ENCODE measurements around the gene MYL5.
"Not testable (repeated sequence)": the region's sequence is repeated elsewhere in the genome, so short reads cannot be mapped to it uniquely, and the experiment has no call there.

The MYL5 gene

DNA sequence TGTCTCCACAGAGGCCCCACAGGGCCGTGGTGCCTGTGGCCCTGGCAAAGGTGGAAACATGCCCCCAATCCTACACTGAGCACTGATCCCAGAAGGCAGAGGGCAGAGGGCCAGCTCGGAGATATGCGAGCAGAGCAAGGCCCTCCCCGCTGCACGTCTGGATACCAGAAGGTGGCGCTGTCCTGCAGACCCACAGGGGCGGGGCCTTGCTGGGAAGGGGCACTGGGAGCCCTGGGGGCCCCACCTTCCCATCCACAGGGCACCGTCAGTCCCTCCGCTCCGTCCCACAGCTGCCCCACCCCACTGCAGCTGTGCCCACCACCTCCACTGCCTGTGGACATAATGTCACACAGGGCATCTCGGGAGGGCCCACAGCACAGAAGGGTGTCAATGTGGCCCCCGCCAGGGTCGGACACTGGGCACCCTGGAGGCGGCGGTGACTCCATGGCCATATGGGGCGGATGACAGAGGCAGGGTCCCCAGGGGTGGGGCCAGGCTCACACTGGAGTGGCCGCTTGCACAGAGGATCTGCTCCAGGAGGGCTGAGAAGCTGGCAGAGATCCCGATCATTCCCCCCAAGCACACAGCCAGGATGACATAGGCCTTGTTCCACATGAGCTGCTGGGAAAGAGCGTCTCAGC is 9.8 kb downstream of the MYL5 start:
- no peak for DNase-seq (ENCODE audit: low read depth in 4 of 4, low spot score in 1 of 4)

- no peak for DNase-seq (ENCODE audit: low read depth in 4 of 4, low spot score in 1 of 4)
Measured at GRCh38 chr4:684623-685327, 10.4 kb downstream of the MYL5 start.

DNA sequence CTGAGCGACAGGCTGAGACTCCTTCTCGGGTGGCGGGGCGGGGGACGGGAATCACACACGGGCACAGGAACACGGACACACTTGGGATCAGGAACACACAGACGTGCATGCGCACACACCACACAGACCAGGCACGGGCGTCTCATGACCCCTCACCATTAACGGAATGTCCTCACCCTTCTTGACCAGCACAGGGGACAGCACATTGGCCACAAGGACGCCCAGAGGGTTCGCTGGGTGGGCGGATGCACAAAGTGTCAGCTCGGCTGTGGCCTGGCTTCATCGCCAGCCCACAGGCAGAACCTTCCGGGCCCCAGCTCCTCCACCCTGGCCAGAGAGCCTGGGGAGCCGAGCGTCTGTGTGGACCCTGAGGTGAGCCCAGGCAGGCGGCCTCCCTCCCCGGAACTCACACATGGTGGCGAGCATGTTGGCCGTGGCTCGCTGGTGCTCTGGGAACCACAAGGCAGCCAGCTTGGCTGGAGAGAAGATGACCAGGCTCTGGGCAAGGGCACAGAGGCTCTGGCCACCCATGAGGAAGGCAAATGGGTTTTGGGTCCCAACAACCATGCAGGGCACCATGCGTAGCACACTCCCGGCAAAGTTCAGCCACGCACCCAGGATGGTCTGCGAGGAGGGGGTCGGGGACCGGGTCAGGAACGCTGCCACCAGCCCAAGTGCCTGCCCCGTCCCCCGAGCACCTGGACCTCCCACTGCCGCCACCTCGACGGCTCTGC is 11.5 kb downstream of the MYL5 start:
- no peak for DNase-seq (ENCODE audit: low read depth in 4 of 4, low spot score in 1 of 4)

DNA sequence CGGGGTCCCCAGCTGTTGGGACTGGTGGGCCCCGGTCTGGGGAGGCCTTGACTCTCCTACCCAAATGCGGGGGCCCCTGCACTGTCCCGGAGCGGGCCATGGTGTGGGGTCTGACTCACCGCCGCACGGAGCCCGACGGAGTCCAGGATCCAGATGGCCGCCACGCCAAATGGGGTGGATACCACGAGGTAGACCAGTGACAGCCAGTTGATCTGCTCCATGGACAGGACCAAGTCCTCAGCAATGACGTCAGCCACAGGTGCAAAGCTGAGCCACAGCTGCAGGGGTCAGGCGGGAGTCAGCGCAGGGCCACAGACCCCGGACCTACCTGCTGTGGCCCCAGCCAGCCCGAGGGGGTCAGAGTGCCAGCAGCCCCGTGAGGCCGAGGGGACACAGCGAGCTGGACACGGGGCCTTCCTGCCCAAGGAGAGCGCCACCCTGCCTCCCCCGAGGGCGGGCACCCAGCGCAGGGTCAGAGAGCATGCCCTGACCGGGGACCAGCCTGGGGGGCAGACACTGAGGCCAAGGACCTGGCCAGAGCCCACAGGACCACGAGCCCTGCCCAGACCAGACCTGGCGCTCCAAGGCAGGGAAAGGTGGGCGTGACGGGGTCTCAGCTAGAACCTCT is 12.2 kb downstream of the MYL5 start:
- DNase-seq (ENCODE audit: low read depth in 4 of 4, low spot score in 1 of 4) = no peak

GRCh38 chr4:687048-687970 is 13.0 kb downstream of the MYL5 start:
- DNase-seq (ENCODE audit: low read depth in 4 of 4, low spot score in 1 of 4) = no peak

GRCh38 chr4:687971-688853 is 13.9 kb downstream of the MYL5 start:
- DNase-seq (ENCODE audit: low read depth in 4 of 4, low spot score in 1 of 4) = no peak

DNA sequence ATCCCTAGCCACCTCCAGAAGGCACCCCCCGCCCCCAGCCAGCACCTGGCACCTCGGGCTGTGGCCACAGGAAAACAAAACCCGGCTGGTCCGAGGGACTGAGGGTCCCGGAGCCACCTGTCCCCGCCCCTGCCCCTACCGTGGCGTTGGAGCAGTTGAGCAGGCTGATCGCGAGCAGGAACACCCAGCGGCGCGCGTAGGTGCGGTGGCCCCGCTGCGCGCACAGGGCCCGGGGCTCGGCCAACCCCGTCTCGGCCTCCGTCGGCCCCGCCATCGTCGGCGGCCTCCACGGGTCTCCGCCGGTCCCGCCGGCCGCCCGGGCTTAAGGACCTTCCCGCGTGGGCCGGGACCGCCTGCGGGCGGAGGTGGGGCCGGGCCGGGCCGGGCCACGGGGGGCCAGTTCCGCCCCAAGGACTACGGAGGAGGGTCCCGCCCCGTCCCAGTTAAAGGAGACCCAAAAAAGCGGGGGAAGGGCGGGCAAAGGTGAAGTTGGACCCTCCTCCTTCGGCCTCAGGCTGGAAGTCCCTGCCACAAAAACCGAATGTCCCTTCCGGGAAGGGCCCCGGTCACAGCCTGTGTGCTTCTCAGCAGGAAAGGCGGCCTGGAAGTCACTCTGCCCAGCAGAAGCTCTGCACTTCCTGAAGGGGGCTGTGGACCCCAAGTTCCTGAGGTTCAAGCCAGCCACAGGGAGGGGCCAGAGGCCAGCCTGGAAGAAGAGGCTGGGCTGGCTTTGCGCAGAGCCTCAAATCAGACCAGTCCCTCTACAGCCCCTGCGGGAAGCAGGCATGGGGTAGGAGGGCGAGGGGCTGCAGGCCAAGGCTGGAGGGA is 14.7 kb downstream of the MYL5 start, which contains the start of gene SLC49A3:
Gene SLC49A3, minus strand, starts transcription at position 298 of the 828 bp plus-strand sequence. Its CDS starts 24 bp downstream, at position 274.
- no peak for DNase-seq (ENCODE audit: low read depth in 4 of 4, low spot score in 1 of 4)

- no peak for DNase-seq (ENCODE audit: low read depth in 4 of 4, low spot score in 1 of 4)
Measured at GRCh38 chr4:689723-690122, 15.4 kb downstream of the MYL5 start.

- no peak for DNase-seq (ENCODE audit: low read depth in 4 of 4, low spot score in 1 of 4)
Measured at GRCh38 chr4:692771-693554, 18.6 kb downstream of the MYL5 start.

- DNase-seq (ENCODE audit: low read depth in 4 of 4, low spot score in 1 of 4) = not testable (repeated sequence)
Measured at GRCh38 chr4:694341-694940, 20.1 kb downstream of the MYL5 start.

- DNase-seq (ENCODE audit: low read depth in 4 of 4, low spot score in 1 of 4) = no peak
Measured at GRCh38 chr4:699816-700580, 25.7 kb downstream of the MYL5 start.

DNA sequence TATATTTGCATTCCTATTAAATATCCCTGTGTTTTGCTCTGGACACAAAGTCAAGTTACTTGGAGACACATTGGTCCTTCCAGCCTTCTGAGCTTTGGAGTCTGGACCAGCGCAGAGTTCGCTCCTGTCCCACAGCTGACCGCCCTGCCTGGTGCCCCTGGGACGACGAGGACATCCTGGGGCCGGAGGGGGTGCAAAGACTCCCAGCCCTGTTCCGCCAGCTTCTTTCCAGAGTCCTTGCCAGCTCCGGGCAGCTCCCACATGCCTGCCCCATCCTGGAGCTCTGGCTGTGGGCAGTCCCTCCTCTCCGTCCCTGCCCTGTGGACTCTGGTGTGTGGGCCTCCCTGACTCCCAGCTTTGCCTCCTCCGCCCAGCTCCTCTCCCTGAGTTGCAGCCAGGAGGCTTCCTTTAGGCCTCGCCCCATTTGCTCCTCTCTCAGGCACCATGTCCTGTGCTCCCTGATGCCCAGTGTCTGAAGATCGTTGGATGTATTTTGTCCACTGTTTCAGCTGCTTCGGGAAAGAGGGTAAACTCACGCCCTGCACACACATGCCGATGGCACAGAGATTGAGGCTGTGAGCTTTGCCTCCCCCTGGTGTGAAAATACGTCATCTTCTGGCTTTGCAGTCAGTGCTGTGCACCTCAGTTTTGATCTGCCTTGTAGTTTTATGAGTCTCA is 26.4 kb downstream of the MYL5 start:
- no peak for DNase-seq (ENCODE audit: low read depth in 4 of 4, low spot score in 1 of 4)

- no peak for DNase-seq (ENCODE audit: low read depth in 4 of 4, low spot score in 1 of 4)
Measured at GRCh38 chr4:702618-703048, 28.3 kb downstream of the MYL5 start.

GRCh38 chr4:703336-704197 is 29.2 kb downstream of the MYL5 start:
- no peak for DNase-seq (ENCODE audit: low read depth in 4 of 4, low spot score in 1 of 4)

- no peak for DNase-seq (ENCODE audit: low read depth in 4 of 4, low spot score in 1 of 4)
Measured at GRCh38 chr4:704198-704891, 30.0 kb downstream of the MYL5 start.

Data from stimulated activated CD4-positive, alpha-beta T cell treated with anti-CD3 and anti-CD28 coated beads, Interleukin-1b, Interleukin-23, amount 100 ng/mL, for 24 hours (primary cell).